ENCODE measurements around the gene NET1. TPM values are rescaled to one million over a fixed set of nuclear protein-coding genes. Genes with fewer than 3 reads are reported as not detected.

NET1 gene
- total and polyA plus RNA-seq, 10 donors = 4.6 to 19.5 (median 11.1) TPM

DNA sequence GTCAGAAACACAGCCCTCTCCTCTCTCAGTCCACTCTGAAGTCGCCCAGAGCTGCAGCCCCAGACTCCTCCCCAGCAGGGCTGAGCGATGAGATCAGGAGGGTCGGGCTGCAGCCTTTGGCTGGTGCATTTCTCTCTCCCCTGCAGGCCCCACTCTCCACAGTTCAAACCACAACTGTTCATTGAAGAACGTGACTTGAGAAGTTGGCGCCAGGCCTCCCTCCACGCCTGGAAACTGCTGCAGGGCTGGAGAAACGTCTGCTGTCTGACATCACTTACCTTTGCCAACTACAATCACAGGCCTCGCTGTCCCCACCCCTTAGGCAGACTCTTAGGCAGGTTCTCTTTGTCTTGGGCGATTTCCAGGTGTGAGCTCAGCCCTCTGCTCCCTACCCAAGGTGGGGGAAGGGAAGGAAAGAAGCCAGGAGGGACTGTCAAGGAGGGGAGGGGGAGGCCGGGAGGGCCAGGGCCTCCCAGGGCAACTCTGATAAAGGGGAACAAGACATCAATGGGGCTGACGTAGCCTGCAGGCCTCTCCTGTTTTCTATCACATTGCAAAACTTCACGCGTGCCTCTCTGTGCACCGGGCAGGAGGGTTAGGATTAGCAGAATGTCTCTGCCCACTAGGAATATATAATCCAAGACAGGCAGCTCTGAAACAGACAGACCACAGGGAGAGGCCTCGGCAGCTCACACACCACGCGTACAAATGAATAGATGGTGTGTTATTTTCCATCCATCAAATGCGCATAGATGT is 54.3 kb downstream of the NET1 start:
- peaks cover 0 to 9% (median 6%) of the 10 kb centered on the region in 8 donors for H3K9me3 ChIP-seq
- H3K27ac ChIP-seq = no peak overlapping the region
- H3K36me3 ChIP-seq = no peaks in the 10 kb centered on the region
- no peak for DNase-seq
- TF ChIP-seq POLR2AphosphoS5 (IDR thresholded peaks at IDR 0.05) (no peak), POLR2A (IDR thresholded peaks at IDR 0.05) (no peak)
- TF ChIP-seq, protein P1, sequence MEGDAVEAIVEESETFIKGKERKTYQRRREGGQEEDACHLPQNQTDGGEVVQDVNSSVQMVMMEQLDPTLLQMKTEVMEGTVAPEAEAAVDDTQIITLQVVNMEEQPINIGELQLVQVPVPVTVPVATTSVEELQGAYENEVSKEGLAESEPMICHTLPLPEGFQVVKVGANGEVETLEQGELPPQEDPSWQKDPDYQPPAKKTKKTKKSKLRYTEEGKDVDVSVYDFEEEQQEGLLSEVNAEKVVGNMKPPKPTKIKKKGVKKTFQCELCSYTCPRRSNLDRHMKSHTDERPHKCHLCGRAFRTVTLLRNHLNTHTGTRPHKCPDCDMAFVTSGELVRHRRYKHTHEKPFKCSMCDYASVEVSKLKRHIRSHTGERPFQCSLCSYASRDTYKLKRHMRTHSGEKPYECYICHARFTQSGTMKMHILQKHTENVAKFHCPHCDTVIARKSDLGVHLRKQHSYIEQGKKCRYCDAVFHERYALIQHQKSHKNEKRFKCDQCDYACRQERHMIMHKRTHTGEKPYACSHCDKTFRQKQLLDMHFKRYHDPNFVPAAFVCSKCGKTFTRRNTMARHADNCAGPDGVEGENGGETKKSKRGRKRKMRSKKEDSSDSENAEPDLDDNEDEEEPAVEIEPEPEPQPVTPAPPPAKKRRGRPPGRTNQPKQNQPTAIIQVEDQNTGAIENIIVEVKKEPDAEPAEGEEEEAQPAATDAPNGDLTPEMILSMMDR (IDR thresholded peaks at IDR 0.05 in 8 of 11, conservative IDR thresholded peaks at IDR 0.05 in 3 of 11) = no peak
- intact Hi-C loops (cut with DNase I; ENCODE audit: low total_unique reads) = no loop called here
- WGBS, 5 donors = 63 to 74% (median 66%) methylated on average over 18 of the region's 18 CpGs
- H3K27me3 ChIP-seq (replicated peaks in 1 of 7) = no peaks in the 10 kb centered on the region
- no peak overlapping the region for H3K4me3 ChIP-seq
- H3K4me1 ChIP-seq = peaks cover 0 to 8% (median 2%) of the 10 kb centered on the region in 6 donors

DNA sequence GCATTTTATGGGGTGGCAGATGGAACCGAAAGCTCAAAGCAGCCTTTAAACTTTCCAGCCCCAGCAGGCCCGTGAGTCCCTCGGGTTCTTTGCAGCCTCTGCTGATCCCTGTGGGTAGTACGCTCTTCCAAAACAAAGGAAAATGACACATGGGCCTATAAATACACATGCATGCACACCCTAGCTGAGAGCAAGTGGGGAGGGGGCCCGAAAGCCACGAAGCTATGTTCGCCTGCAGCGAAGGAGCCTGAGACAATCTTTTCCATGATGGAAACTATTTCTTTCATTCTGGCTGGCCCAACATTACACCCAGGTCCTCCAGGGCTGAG is 54.8 kb downstream of the NET1 start:
- no peak for TF ChIP-seq POLR2A (IDR thresholded peaks at IDR 0.05)
- TF ChIP-seq POLR2AphosphoS5 (IDR thresholded peaks at IDR 0.05) = no peak
- TF ChIP-seq, protein P1 (IDR thresholded peaks at IDR 0.05 in 8 of 11, conservative IDR thresholded peaks at IDR 0.05 in 3 of 11) = no peak
- DNase-seq = no peak
- peaks cover 0 to 9% (median 6%) of the 10 kb centered on the region in 8 donors for H3K9me3 ChIP-seq
- no peak overlapping the region for H3K4me3 ChIP-seq
- no peaks in the 10 kb centered on the region for H3K36me3 ChIP-seq
- intact Hi-C loops (cut with DNase I; ENCODE audit: low total_unique reads) = no loop called here
- H3K27ac ChIP-seq = no peak overlapping the region
- H3K27me3 ChIP-seq (replicated peaks in 1 of 7) = no peaks in the 10 kb centered on the region
- H3K4me1 ChIP-seq = peaks cover 0 to 3% (median 0%) of the 10 kb centered on the region in 6 donors
- 78 to 85% (median 83%) methylated on average over 8 of the region's 8 CpGs for WGBS, 5 donors

DNA sequence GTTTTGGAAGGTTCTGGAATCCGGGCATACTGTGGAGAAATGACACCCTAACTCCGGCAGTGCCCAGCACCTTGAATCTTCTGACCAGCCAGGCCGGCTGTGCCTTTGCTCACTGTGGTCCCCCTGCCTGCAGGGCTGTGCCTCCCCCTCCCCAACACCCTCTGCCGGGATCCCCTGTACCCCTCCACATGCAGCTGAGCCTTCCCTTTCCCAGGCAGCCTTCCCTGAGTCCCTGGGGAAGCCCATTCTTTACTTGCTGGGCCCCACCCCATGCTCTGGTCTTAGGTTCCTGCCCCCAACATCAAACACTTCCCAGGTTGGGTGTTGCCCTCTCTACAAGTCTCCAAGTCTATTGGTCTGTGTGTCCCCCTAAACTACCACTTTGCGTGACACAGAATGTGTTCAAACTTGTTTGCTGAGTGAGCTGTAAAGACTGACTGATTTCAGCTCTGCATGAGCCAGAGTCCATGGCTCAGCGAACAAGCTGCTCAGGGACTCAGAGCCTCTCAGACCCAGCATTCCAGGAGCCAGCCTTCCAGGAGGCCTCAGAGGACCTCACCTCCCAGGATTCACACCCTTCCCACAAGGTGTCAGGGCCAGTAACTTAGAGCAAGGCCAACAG is 55.4 kb downstream of the NET1 start:
- Histone ChIP-seq H3K36me3 (no peaks in the 10 kb centered on the region), H3K27ac (no peak overlapping the region), H3K27me3 (replicated peaks in 1 of 7) (no peaks in the 10 kb centered on the region), H3K4me3 (no peak overlapping the region), H3K4me1 (no peaks in the 10 kb centered on the region), H3K9me3 (peaks cover 0 to 9% (median 6%) of the 10 kb centered on the region in 8 donors)
- DNase-seq = no peak
- TF ChIP-seq POLR2AphosphoS5 (IDR thresholded peaks at IDR 0.05) = no peak
- no peak for TF ChIP-seq POLR2A (IDR thresholded peaks at IDR 0.05)
- TF ChIP-seq, protein P1 (IDR thresholded peaks at IDR 0.05 in 8 of 11, conservative IDR thresholded peaks at IDR 0.05 in 3 of 11) = no peak
- intact Hi-C loops (cut with DNase I; ENCODE audit: low total_unique reads) = no loop called here
- 87 to 95% (median 87%) methylated on average over 6 of the region's 6 CpGs for WGBS, 5 donors
